Vagina (tissue), 2 donors: ENCODE data around the gene MYO1F.

ENCODE experiments used
- CTCF ChIP-seq, 3 experiments: fragments of 450-650 bp in 2 of 3; fragments of 200-600 bp in 1 of 3; sonication (generic) in 1 of 3; IDR thresholded peaks; one replicate each; pipeline ENCODE4 v1.5.1; 2017 to 2019; ENCODE audit warnings: antibody characterized with exemption in 3 of 3, mild to moderate bottlenecking in 2 of 3, moderate library complexity in 2 of 3
- POLR2A ChIP-seq, 2 donors: fragments of 450-650 bp; IDR thresholded peaks; one replicate each; pipeline ENCODE4 v1.6.1; 2017; ENCODE audit warnings: antibody characterized with exemption in 2 of 2, mild to moderate bottlenecking in 2 of 2, moderate library complexity in 2 of 2
- POLR2AphosphoS5 ChIP-seq, 2 donors: sonication (generic); formaldehyde crosslinking; IDR thresholded peaks; one replicate each; pipeline ENCODE4 v1.9.0; 2017; ENCODE audit warnings: antibody characterized with exemption in 2 of 2, mild to moderate bottlenecking in 2 of 2, low read depth in 1 of 2; ENCODE audit not compliant: insufficient read depth in 1 of 2

GRCh38 chr19:8610041-8610935 lies 33.0 kb upstream of the MYO1F start, which contains the start of gene ADAMTS10:
- TF ChIP-seq CTCF (IDR thresholded peaks at IDR 0.05) (no peak), POLR2A (IDR thresholded peaks at IDR 0.05) (no peak), POLR2AphosphoS5 (IDR thresholded peaks at IDR 0.05; ENCODE audit: insufficient read depth in 1 of 2, low read depth in 1 of 2) (no peak)
